HCT116 (cell line): ENCODE results near the gene GREB1L. TPM values are rescaled to one million over a fixed set of nuclear protein-coding genes. Genes with fewer than 3 reads are reported as not detected.

ENCODE experiments used
- ATAC-seq: fragments of 200-7000 bp; cut with Tn5 transposase; 2 replicates; pipeline ENCODE4 v1.9.1; 2020; ENCODE audit warnings: mild to moderate bottlenecking, moderate library complexity
- BruUV-seq: library from RNA; stranded (reverse); fragments of 400-500 nt; replicated peaks from 2 replicates; lab custom pipeline; 2021; lab: Mats Ljungman, UMichigan
- CTCF ChIA-PET: fragments of 300-600 bp; sonication (Branson Sonifier 250); formaldehyde crosslinking; loops from one replicate; lab custom pipeline; 2021; ENCODE audit warnings: antibody characterized with exemption; lab: Charles Lee
- POLR2A ChIA-PET: fragments of 300-600, 350-600 bp; sonication (Branson Sonifier 250); formaldehyde crosslinking; loops from one replicate; lab custom pipeline; 2021; ENCODE audit warnings: antibody characterized with exemption; lab: Charles Lee
- RAD21 ChIA-PET, 2 experiments: fragments of 300-600 bp; sonication (Branson Sonifier 250); formaldehyde crosslinking; loops; one replicate each; lab custom pipeline; 2023; ENCODE audit warnings: low total read pairs in 2 of 2; ENCODE audit not compliant: uncharacterized antibody in 2 of 2, unreplicated experiment in 2 of 2, low non-redundant PET in 1 of 2; lab: Charles Lee
- DNase-seq: peaks from one replicate; pipeline ENCODE4 v3.0.0-alpha.2; 2010; ENCODE audit warnings: low read depth, low spot score
- H2AFZ ChIP-seq: fragments of 200-600 bp; shearing (Covaris generic), sonication (generic); 2 replicates; pipeline ENCODE4 v1.6.1; 2017; ENCODE audit warnings: low read depth, mixed run types, mixed read lengths, antibody characterized with exemption, low read length; ENCODE audit not compliant: poor library complexity, severe bottlenecking
- H3K27ac ChIP-seq: 2 replicates; pipeline ENCODE4 v1.5.1; 2012; ENCODE audit warnings: low read depth, low read length
- H3K27me3 ChIP-seq: fragments of 200-600 bp; sonication (generic); 2 replicates; pipeline ENCODE4 v1.6.1; 2016; ENCODE audit warnings: mixed run types, low read length, mixed read lengths; ENCODE audit not compliant: insufficient read depth
- H3K36me3 ChIP-seq, 2 experiments: fragments of 200-500 bp in 1 of 2; fragments of 200-600 bp in 1 of 2; sonication (Bioruptor generic) in 1 of 2; sonication (generic) in 1 of 2; 2 replicates each; pipeline versions ENCODE4 v1.5.1 to v1.6.1; 2014 to 2016; ENCODE audit warnings: low read length in 2 of 2, inconsistent platforms in 1 of 2, mixed read lengths in 1 of 2, mixed run types in 1 of 2; ENCODE audit not compliant: insufficient read depth in 2 of 2, control insufficient read depth in 1 of 2
- H3K4me1 ChIP-seq, 2 experiments: fragments of 200-600 bp in 1 of 2; sonication (generic) in 1 of 2; 2 replicates each; pipeline versions ENCODE4 v1.5.1 to v1.6.1; 2012 to 2017; ENCODE audit warnings: low read length in 2 of 2, inconsistent platforms in 1 of 2, mild to moderate bottlenecking in 1 of 2, mixed read lengths in 1 of 2, mixed run types in 1 of 2, moderate library complexity in 1 of 2; ENCODE audit not compliant: insufficient read depth in 2 of 2, control insufficient read depth in 1 of 2
- H3K4me2 ChIP-seq: fragments of 200-600 bp; sonication (generic); 2 replicates; pipeline ENCODE4 v1.6.1; 2017; ENCODE audit warnings: mixed run types, low read length, mixed read lengths
- H3K4me3 ChIP-seq, 2 experiments: fragments of 200-600 bp in 1 of 2; sonication (generic) in 1 of 2; replicated peaks in 1 of 2; 2 replicates each; pipeline ENCODE4 v1.5.1; 2011 to 2016; ENCODE audit warnings: low read length in 2 of 2, control low read depth in 1 of 2, low read depth in 1 of 2, mild to moderate bottlenecking in 1 of 2, mixed read lengths in 1 of 2, mixed run types in 1 of 2
- H3K79me2 ChIP-seq: fragments of 200-600 bp; sonication (generic); 2 replicates; pipeline ENCODE4 v1.6.1; 2017; ENCODE audit warnings: mild to moderate bottlenecking, mixed run types, low read length, moderate library complexity, mixed read lengths; ENCODE audit not compliant: insufficient read depth
- H3K9ac ChIP-seq: fragments of 200-600 bp; sonication (generic); 2 replicates; pipeline ENCODE4 v1.6.1; 2016; ENCODE audit warnings: low read length, mixed read lengths
- H3K9me2 ChIP-seq: fragments of 200-600 bp; sonication (generic), shearing (Covaris generic); 2 replicates; pipeline ENCODE4 v1.6.1; 2017; ENCODE audit warnings: mixed run types, mild to moderate bottlenecking, moderate library complexity; ENCODE audit not compliant: insufficient read depth
- H3K9me3 ChIP-seq, 2 experiments: fragments of 200-500 bp in 1 of 2; fragments of 200-600 bp in 1 of 2; sonication (Bioruptor generic) in 1 of 2; sonication (generic) in 1 of 2; 2 replicates each; pipeline ENCODE4 v1.6.1; 2014 to 2017; ENCODE audit warnings: low read length in 2 of 2, mixed read lengths in 2 of 2, inconsistent platforms in 1 of 2, low read depth in 1 of 2, mild to moderate bottlenecking in 1 of 2, mixed run types in 1 of 2, moderate library complexity in 1 of 2; ENCODE audit not compliant: control insufficient read depth in 1 of 2, insufficient read depth in 1 of 2
- H4K20me1 ChIP-seq: fragments of 200-600 bp; sonication (generic), shearing (Covaris generic); 2 replicates; pipeline ENCODE4 v1.6.1; 2017; ENCODE audit warnings: mixed run types, mild to moderate bottlenecking, moderate library complexity; ENCODE audit not compliant: insufficient read depth
- CEBPB ChIP-seq: IDR thresholded peaks from 2 replicates; pipeline ENCODE4 v1.6.1; 2012; ENCODE audit warnings: low read depth
- CTCF ChIP-seq, 3 experiments: fragments of 200-600 bp in 1 of 3; sonication (generic) in 1 of 3; IDR thresholded peaks in 2 of 3; conservative IDR thresholded peaks in 1 of 3; 2 replicates each; pipeline ENCODE4 v1.5.1; 2012 to 2017; ENCODE audit warnings: low read depth in 2 of 3, low read length in 2 of 3, antibody characterized with exemption in 1 of 3, borderline replicate concordance in 1 of 3, control low read depth in 1 of 3, mild to moderate bottlenecking in 1 of 3, mixed read lengths in 1 of 3, mixed run types in 1 of 3, moderate library complexity in 1 of 3; ENCODE audit not compliant: insufficient read depth in 1 of 3
- EGR1 ChIP-seq: IDR thresholded peaks from 2 replicates; pipeline ENCODE4 v1.6.1; 2012; ENCODE audit warnings: low read depth
- EZH2 ChIP-seq: fragments of 200-600 bp; sonication (generic); IDR thresholded peaks from 2 replicates; pipeline ENCODE4 v1.6.1; 2017; ENCODE audit warnings: antibody characterized with exemption, mixed run types
- EZH2phosphoT487 ChIP-seq: fragments of 200-600 bp; IDR thresholded peaks from 2 replicates; pipeline ENCODE4 v1.6.1; 2018; ENCODE audit warnings: antibody characterized with exemption, borderline replicate concordance
- FOSL1 ChIP-seq: IDR thresholded peaks from 2 replicates; pipeline ENCODE4 v1.6.1; 2012; ENCODE audit warnings: low read depth
- JUND ChIP-seq: IDR thresholded peaks from 2 replicates; pipeline ENCODE4 v1.6.1; 2012
- MAX ChIP-seq: IDR thresholded peaks from 2 replicates; pipeline ENCODE4 v1.6.1; 2012
- POLR2A ChIP-seq: IDR thresholded peaks from 2 replicates; pipeline ENCODE4 v1.7.0; 2011; ENCODE audit warnings: borderline replicate concordance; ENCODE audit not compliant: insufficient read depth, insufficient read length; ENCODE audit errors: extremely low read depth
- RAD21 ChIP-seq: IDR thresholded peaks from 2 replicates; pipeline ENCODE4 v1.6.1; 2012; ENCODE audit warnings: low read depth, mild to moderate bottlenecking
- REST ChIP-seq: IDR thresholded peaks from 2 replicates; pipeline ENCODE4 v1.6.1; 2012; ENCODE audit warnings: low read depth
- SIN3A ChIP-seq: IDR thresholded peaks from 2 replicates; pipeline ENCODE4 v1.6.1; 2012; ENCODE audit warnings: low read depth
- SP1 ChIP-seq: IDR thresholded peaks from 2 replicates; pipeline ENCODE4 v1.6.1; 2012; ENCODE audit warnings: low read depth
- TCF7L2 ChIP-seq: IDR thresholded peaks from 2 replicates; pipeline ENCODE4 v1.7.0; 2011; ENCODE audit warnings: borderline replicate concordance, inconsistent platforms; ENCODE audit not compliant: insufficient read depth, insufficient read length; ENCODE audit errors: extremely low read depth
- YY1 ChIP-seq: IDR thresholded peaks from 2 replicates; pipeline ENCODE4 v1.6.1; 2011; ENCODE audit warnings: low read length, low read depth, moderate library complexity, mild to moderate bottlenecking; ENCODE audit not compliant: insufficient replicate concordance; ENCODE audit errors: extremely low read depth
- ZBTB33 ChIP-seq: IDR thresholded peaks from 2 replicates; pipeline ENCODE4 v1.6.1; 2011; ENCODE audit warnings: mild to moderate bottlenecking, low read length, moderate library complexity; ENCODE audit not compliant: insufficient replicate concordance; ENCODE audit errors: extremely low read depth
- intact Hi-C: fragments of 100-400 bp; cut with micrococcal nuclease; formaldehyde crosslinking; loops from 2 replicates; pipeline ENCODE4 v1.10.0; 2022
- total RNA-seq: library from RNA; stranded (reverse); gene quantifications from one replicate; pipeline ENCODE4 v1.2.1, GENCODE V29; 2021; ENCODE audit not compliant: unreplicated experiment

Gene GREB1L
- total RNA-seq, 1 experiment from 2014 or later, result 12.2 TPM

- Histone ChIP-seq H4K20me1 (no peaks in the 10 kb centered on the region), H2AFZ (no peak overlapping the region), H3K9ac (no peak overlapping the region), H3K27me3 (no peaks in the 10 kb centered on the region), H3K27ac (no peak overlapping the region), H3K9me2 (no peaks in the 10 kb centered on the region), H3K9me3 (no peaks in the 10 kb centered on the region), H3K4me1 (no peaks in the 10 kb centered on the region), H3K4me2 (no peak overlapping the region), H3K79me2 (peaks cover 10% of the 10 kb centered on the region; the same call in 1 of the 2 replicates), H3K36me3 (peaks cover 0 to 4% of the 10 kb centered on the region in 2 experiments; a peak in 3 of 4 replicates), H3K4me3 (no peak overlapping the region)
- TF ChIP-seq SP1 (no peak), EZH2phosphoT487 (no peak), EZH2 (no peak), JUND (no peak), ZBTB33 (no peak), TCF7L2 (no peak), CTCF (IDR thresholded peaks at IDR 0.05 in 2 of 3, conservative IDR thresholded peaks at IDR 0.05 in 1 of 3; ENCODE audit: borderline replicate concordance in 1 of 3, insufficient read depth in 1 of 3, low read depth in 2 of 3, low read length in 2 of 3) (no peak), POLR2A (no peak), MAX (no peak), REST (no peak), FOSL1 (no peak), YY1 (no peak), EGR1 (no peak), RAD21 (no peak), CEBPB (no peak), SIN3A (no peak)
- POLR2A ChIA-PET, result interaction anchor here (0.7 kb wide), 1 partner anchor 8 kb away, joined by 3 read pairs; no protein-coding TSS in a partner anchor
- BruUV-seq, result no TSS peak
- DNase-seq (no peak), ATAC-seq (no peak)
- CTCF ChIA-PET, result no interaction called here
- intact Hi-C loops, result loop anchor here (5.0 kb wide), 1 partner anchor 39 kb away; no protein-coding TSS in a partner anchor
- RAD21 ChIA-PET, result no interaction called here
Observed at GRCh38 chr18:21548647-21549046, 306.6 kb downstream of the GREB1L start.
